ENCODE data around the gene ABCB6.

ABCB6 gene

GRCh38 chr2:219173176-219173575 lies 45.6 kb downstream of the ABCB6 start:
- Histone ChIP-seq H3K9me3 (ENCODE audit: control insufficient read depth in 5 of 5, low read length in 5 of 5) (no peaks in the 10 kb centered on the region), H3K9ac (ENCODE audit: low read length in 5 of 5) (no peak overlapping the region), H3K27ac (ENCODE audit: low read depth, low read length) (no peak overlapping the region)

GRCh38 chr2:219172231-219173154 lies 46.3 kb downstream of the ABCB6 start:
- peaks cover 4 to 39% (median 21%) of the 10 kb centered on the region in 5 donors for H3K4me1 ChIP-seq (ENCODE audit: control insufficient read depth in 5 of 5, insufficient read depth in 5 of 5, low read length in 5 of 5)
- no peaks in the 10 kb centered on the region for H3K9me3 ChIP-seq (ENCODE audit: control insufficient read depth in 5 of 5, low read length in 5 of 5)
- no peak overlapping the region for H3K4me3 ChIP-seq (ENCODE audit: low read depth in 1 of 5, low read length in 5 of 5)
- H3K27me3 ChIP-seq (ENCODE audit: control insufficient read depth in 5 of 5, insufficient read depth in 4 of 5, low read length in 5 of 5) = no peaks in the 10 kb centered on the region
- peak overlapping the region; percentile 71 for H3K27ac ChIP-seq (ENCODE audit: low read depth, low read length)
- H3K36me3 ChIP-seq (ENCODE audit: control insufficient read depth in 5 of 5, insufficient read depth in 5 of 5, low read length in 5 of 5) = peaks cover 0 to 38% (median 32%) of the 10 kb centered on the region in 5 donors
- no peak overlapping the region for H3K9ac ChIP-seq (ENCODE audit: low read length in 5 of 5)

More at GRCh38 chr2:219173176-219173575, 45.6 kb downstream of the ABCB6 start:
- Histone ChIP-seq H3K4me1 (ENCODE audit: control insufficient read depth in 5 of 5, insufficient read depth in 5 of 5, low read length in 5 of 5) (peaks cover 5 to 43% (median 22%) of the 10 kb centered on the region in 5 donors), H3K27me3 (ENCODE audit: control insufficient read depth in 5 of 5, insufficient read depth in 4 of 5, low read length in 5 of 5) (no peaks in the 10 kb centered on the region), H3K4me3 (ENCODE audit: low read depth in 1 of 5, low read length in 5 of 5) (no peak overlapping the region), H3K36me3 (ENCODE audit: control insufficient read depth in 5 of 5, insufficient read depth in 5 of 5, low read length in 5 of 5) (peaks cover 0 to 38% (median 32%) of the 10 kb centered on the region in 5 donors)

GRCh38 chr2:219171231-219171651 lies 47.5 kb downstream of the ABCB6 start:
- peak overlapping the region in 4 of 5 donors; percentile 3 to 48 (median 30) for H3K9ac ChIP-seq (ENCODE audit: low read length in 5 of 5)
- H3K36me3 ChIP-seq (ENCODE audit: control insufficient read depth in 5 of 5, insufficient read depth in 5 of 5, low read length in 5 of 5) = peaks cover 0 to 38% (median 32%) of the 10 kb centered on the region in 5 donors
- no peak overlapping the region for H3K4me3 ChIP-seq (ENCODE audit: low read depth in 1 of 5, low read length in 5 of 5)
- no peaks in the 10 kb centered on the region for H3K27me3 ChIP-seq (ENCODE audit: control insufficient read depth in 5 of 5, insufficient read depth in 4 of 5, low read length in 5 of 5)
- peak overlapping the region; percentile 71 for H3K27ac ChIP-seq (ENCODE audit: low read depth, low read length)
- no peaks in the 10 kb centered on the region for H3K9me3 ChIP-seq (ENCODE audit: control insufficient read depth in 5 of 5, low read length in 5 of 5)
- H3K4me1 ChIP-seq (ENCODE audit: control insufficient read depth in 5 of 5, insufficient read depth in 5 of 5, low read length in 5 of 5) = peaks cover 3 to 27% (median 18%) of the 10 kb centered on the region in 5 donors

- peak within 1 kb of the TSS; percentile 71 for H3K27ac ChIP-seq (ENCODE audit: low read depth, low read length)
- peaks cover 0 to 38% (median 32%) of the 10 kb centered on the region in 5 donors for H3K36me3 ChIP-seq (ENCODE audit: control insufficient read depth in 5 of 5, insufficient read depth in 5 of 5, low read length in 5 of 5)
- H3K9ac ChIP-seq (ENCODE audit: low read length in 5 of 5) = peak within 1 kb of the TSS in 1 of 5 donors; percentile 1
- H3K9me3 ChIP-seq (ENCODE audit: control insufficient read depth in 5 of 5, low read length in 5 of 5) = no peaks in the 10 kb centered on the region
- no peaks in the 10 kb centered on the region for H3K27me3 ChIP-seq (ENCODE audit: control insufficient read depth in 5 of 5, insufficient read depth in 4 of 5, low read length in 5 of 5)
- H3K4me1 ChIP-seq (ENCODE audit: control insufficient read depth in 5 of 5, insufficient read depth in 5 of 5, low read length in 5 of 5) = peaks cover 3 to 17% (median 9%) of the 10 kb centered on the region in 5 donors
- no peak within 1 kb of the TSS for H3K4me3 ChIP-seq (ENCODE audit: low read depth in 1 of 5, low read length in 5 of 5)
Observed at GRCh38 chr2:219169930-219170654, 48.7 kb downstream of the ABCB6 start, which contains the start of gene SLC23A3. Gene SLC23A3, minus strand, starts transcription at chr2:219170029. Its CDS starts 45 bp downstream, at chr2:219169984.

GRCh38 chr2:219168932-219169331 lies 49.8 kb downstream of the ABCB6 start:
- Histone ChIP-seq H3K9ac (ENCODE audit: low read length in 5 of 5) (peak overlapping the region in 1 of 5 donors; percentile 1), H3K4me3 (ENCODE audit: low read depth in 1 of 5, low read length in 5 of 5) (no peak overlapping the region), H3K4me1 (ENCODE audit: control insufficient read depth in 5 of 5, insufficient read depth in 5 of 5, low read length in 5 of 5) (peaks cover 3 to 10% (median 6%) of the 10 kb centered on the region in 5 donors), H3K27me3 (ENCODE audit: control insufficient read depth in 5 of 5, insufficient read depth in 4 of 5, low read length in 5 of 5) (no peaks in the 10 kb centered on the region), H3K36me3 (ENCODE audit: control insufficient read depth in 5 of 5, insufficient read depth in 5 of 5, low read length in 5 of 5) (peaks cover 0 to 26% (median 20%) of the 10 kb centered on the region in 5 donors), H3K27ac (ENCODE audit: low read depth, low read length) (no peak overlapping the region), H3K9me3 (ENCODE audit: control insufficient read depth in 5 of 5, low read length in 5 of 5) (no peaks in the 10 kb centered on the region)

GRCh38 chr2:219168526-219168925 lies 50.2 kb downstream of the ABCB6 start:
- Histone ChIP-seq H3K4me3 (ENCODE audit: low read depth in 1 of 5, low read length in 5 of 5) (no peak overlapping the region), H3K9me3 (ENCODE audit: control insufficient read depth in 5 of 5, low read length in 5 of 5) (no peaks in the 10 kb centered on the region), H3K4me1 (ENCODE audit: control insufficient read depth in 5 of 5, insufficient read depth in 5 of 5, low read length in 5 of 5) (peaks cover 3 to 10% (median 6%) of the 10 kb centered on the region in 5 donors), H3K27me3 (ENCODE audit: control insufficient read depth in 5 of 5, insufficient read depth in 4 of 5, low read length in 5 of 5) (no peaks in the 10 kb centered on the region), H3K27ac (ENCODE audit: low read depth, low read length) (no peak overlapping the region), H3K9ac (ENCODE audit: low read length in 5 of 5) (no peak overlapping the region), H3K36me3 (ENCODE audit: control insufficient read depth in 5 of 5, insufficient read depth in 5 of 5, low read length in 5 of 5) (peaks cover 0 to 22% (median 16%) of the 10 kb centered on the region in 5 donors)

GRCh38 chr2:219167997-219168396 lies 50.8 kb downstream of the ABCB6 start:
- H3K27me3 ChIP-seq (ENCODE audit: control insufficient read depth in 5 of 5, insufficient read depth in 4 of 5, low read length in 5 of 5) = no peaks in the 10 kb centered on the region
- peaks cover 3 to 10% (median 6%) of the 10 kb centered on the region in 5 donors for H3K4me1 ChIP-seq (ENCODE audit: control insufficient read depth in 5 of 5, insufficient read depth in 5 of 5, low read length in 5 of 5)
- H3K27ac ChIP-seq (ENCODE audit: low read depth, low read length) = no peak overlapping the region
- peaks cover 0 to 17% (median 11%) of the 10 kb centered on the region in 5 donors for H3K36me3 ChIP-seq (ENCODE audit: control insufficient read depth in 5 of 5, insufficient read depth in 5 of 5, low read length in 5 of 5)
- H3K4me3 ChIP-seq (ENCODE audit: low read depth in 1 of 5, low read length in 5 of 5) = no peak overlapping the region
- no peak overlapping the region for H3K9ac ChIP-seq (ENCODE audit: low read length in 5 of 5)
- no peaks in the 10 kb centered on the region for H3K9me3 ChIP-seq (ENCODE audit: control insufficient read depth in 5 of 5, low read length in 5 of 5)

GRCh38 chr2:219165058-219165911 lies 53.5 kb downstream of the ABCB6 start:
- Histone ChIP-seq H3K27ac (ENCODE audit: low read depth, low read length) (no peak overlapping the region), H3K9ac (ENCODE audit: low read length in 5 of 5) (peak overlapping the region in 1 of 5 donors; percentile 43), H3K36me3 (ENCODE audit: control insufficient read depth in 5 of 5, insufficient read depth in 5 of 5, low read length in 5 of 5) (no peaks in the 10 kb centered on the region), H3K27me3 (ENCODE audit: control insufficient read depth in 5 of 5, insufficient read depth in 4 of 5, low read length in 5 of 5) (no peaks in the 10 kb centered on the region), H3K4me1 (ENCODE audit: control insufficient read depth in 5 of 5, insufficient read depth in 5 of 5, low read length in 5 of 5) (peaks cover 2 to 6% (median 5%) of the 10 kb centered on the region in 5 donors), H3K4me3 (ENCODE audit: low read depth in 1 of 5, low read length in 5 of 5) (no peak overlapping the region), H3K9me3 (ENCODE audit: control insufficient read depth in 5 of 5, low read length in 5 of 5) (no peaks in the 10 kb centered on the region)

- Histone ChIP-seq H3K4me3 (ENCODE audit: low read depth in 1 of 5, low read length in 5 of 5) (no peak overlapping the region), H3K9ac (ENCODE audit: low read length in 5 of 5) (no peak overlapping the region), H3K9me3 (ENCODE audit: control insufficient read depth in 5 of 5, low read length in 5 of 5) (no peaks in the 10 kb centered on the region), H3K36me3 (ENCODE audit: control insufficient read depth in 5 of 5, insufficient read depth in 5 of 5, low read length in 5 of 5) (no peaks in the 10 kb centered on the region), H3K27me3 (ENCODE audit: control insufficient read depth in 5 of 5, insufficient read depth in 4 of 5, low read length in 5 of 5) (no peaks in the 10 kb centered on the region), H3K4me1 (ENCODE audit: control insufficient read depth in 5 of 5, insufficient read depth in 5 of 5, low read length in 5 of 5) (peaks cover 2 to 13% (median 11%) of the 10 kb centered on the region in 5 donors), H3K27ac (ENCODE audit: low read depth, low read length) (no peak overlapping the region)
Observed at GRCh38 chr2:219163156-219163555, 55.6 kb downstream of the ABCB6 start.
